ELF-1 (cell line): ENCODE data around the gene ATP6V0D1.
A peak's percentile ranks its signal among the peaks of the same experiment; 100 is the strongest.

Experiments
- DNase-seq: peaks from one replicate; pipeline ENCODE4 v3.0.0-alpha.2; 2016; ENCODE audit warnings: low read depth, low spot score

ATP6V0D1 gene

DNA sequence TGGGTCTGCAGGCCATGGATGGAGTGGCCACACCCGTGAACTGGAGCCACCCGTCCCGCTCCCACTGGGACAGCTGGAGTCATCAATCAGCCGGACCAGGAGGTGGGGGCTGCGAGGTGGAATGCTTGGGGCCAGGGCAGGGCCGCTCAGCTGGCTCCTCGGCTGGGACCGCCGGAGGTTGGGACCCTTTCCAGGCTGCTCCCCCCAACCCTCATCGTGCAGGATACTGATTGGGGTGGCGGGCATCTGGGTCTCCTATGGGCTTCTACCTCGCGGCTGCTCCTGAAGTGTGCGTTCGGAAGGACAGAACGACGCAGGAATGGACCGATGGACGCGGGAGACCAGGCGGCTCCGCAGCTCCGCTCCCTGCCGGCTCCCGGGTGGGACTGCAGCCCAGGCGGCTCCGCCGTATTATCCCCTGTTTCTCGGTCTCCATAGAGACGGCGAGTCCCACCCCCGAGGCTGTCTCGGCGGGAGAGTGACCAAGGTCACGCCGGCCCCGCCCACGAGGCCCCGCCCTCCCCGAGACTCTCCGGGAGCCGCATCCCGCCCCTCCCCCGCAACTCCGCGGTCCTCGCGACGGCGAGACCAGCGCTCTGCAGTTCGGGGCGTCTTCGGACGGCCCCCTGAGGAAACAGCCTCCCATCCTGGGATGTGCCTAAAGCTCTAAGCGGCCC, 87.7 kb downstream of the ATP6V0D1 start, which contains the start of gene TPPP3:
Gene TPPP3 (minus strand): TSS at position 388 of the 677 bp plus-strand sequence. CDS start 2,387 bp downstream, outside the sequence.
- peak; percentile 82 for DNase-seq

DNA sequence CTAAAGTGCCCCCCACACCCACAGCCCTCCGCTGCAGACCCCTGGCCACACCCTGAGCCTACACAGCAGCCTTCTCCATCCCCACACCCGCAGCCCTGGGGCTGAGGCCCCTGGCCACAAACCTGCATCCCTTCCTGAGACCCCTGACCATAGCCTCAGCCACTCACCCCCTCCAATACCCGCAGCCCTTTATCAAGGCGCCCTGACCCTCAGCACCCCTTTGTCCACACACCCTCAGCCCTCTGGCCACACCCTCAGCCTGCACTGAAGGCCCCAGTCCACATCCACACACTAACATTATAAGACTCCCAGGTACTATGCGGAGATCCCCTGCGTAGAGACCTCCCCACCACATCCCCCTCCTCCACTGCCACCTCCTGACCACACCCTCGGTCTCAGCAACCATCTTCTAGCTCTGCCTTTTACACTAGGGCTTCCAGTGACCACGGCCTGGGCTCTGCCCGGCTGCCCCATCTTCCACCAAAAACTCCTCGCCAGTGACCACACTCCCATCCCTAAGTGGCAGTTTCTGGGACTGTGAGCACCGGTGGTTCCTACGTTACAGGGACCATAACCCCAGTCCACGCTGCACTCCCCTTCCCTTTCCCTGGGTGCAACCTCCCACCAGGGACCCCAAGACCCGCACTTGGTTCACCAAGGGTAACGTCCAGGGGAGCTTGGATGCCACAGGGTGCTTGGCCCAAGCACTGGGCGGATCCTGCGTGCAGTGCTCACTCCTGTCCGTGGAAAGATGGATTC, 88.5 kb downstream of the ATP6V0D1 start:
- DNase-seq: no peak

DNA sequence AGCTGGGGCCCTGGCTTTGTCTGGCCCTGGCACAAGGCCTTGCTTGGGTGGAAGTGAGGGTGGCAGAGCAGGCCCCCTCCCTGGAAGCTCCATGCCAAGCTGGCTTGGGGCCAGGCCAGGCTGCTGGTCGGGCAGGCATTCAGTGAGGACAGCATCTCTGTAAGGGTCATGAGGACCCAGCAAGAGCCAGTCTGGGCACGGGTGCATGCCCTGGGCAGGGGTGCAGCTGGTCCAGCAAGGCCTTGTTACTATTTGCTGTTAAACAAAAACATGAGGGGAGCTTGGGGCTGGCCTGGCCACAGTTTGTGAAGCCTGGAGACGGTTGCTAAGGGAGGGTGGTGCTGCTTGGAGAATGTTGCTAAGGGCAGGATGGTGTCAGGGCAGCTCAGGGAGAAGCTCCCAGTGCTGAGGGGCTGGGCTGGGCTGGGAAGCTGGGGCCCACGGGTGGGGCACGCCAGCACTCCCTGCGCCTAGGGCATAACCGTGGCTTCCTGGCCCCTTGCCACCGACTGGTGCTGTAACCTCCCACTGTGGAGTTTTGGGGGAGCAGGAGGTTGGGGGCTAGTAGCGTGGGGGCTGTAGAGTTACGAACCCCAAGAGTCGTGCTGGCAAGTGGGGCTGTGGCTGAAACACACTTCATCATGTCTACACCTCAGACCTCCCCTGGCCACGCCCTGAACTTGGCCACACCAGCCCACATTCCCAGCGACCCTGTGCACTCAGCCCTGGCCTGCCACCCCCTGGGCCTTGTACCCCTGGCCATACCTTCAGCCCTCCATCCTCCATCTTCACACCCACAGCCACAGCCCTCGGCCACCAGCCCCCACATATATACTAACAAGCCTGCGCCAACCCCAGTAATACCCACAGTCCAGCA, 89.3 kb downstream of the ATP6V0D1 start:
- DNase-seq: no peak

DNA sequence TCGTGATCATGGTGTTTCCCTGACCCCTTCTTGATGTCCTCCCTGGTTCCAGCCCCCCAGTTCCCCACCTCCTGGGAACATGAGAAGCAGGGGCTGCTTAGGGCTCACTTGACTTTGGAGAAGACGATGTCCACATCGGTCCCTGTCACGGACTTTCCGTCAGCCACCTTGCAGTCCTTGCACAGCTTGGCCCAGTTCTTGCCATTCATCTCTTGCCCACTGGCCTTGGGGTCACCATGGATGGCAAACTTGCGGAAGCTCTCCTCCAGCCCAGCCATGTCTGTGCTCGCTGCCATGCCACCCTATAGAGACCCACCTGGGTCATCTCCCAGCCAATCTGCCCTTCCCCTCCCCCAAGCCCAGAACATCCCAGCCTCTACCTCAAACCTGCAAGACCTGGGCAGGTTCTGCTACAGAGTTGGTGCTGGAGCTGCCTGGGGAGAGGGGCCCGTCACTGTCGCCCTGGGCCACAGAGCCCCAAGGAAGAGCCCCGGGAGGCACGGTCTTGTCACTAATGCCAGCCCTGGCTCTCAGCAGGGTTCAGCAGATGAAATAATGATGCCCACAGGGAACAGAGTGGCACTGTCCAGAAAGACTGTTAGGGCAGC, 90.0 kb downstream of the ATP6V0D1 start:
- no peak for DNase-seq

DNA sequence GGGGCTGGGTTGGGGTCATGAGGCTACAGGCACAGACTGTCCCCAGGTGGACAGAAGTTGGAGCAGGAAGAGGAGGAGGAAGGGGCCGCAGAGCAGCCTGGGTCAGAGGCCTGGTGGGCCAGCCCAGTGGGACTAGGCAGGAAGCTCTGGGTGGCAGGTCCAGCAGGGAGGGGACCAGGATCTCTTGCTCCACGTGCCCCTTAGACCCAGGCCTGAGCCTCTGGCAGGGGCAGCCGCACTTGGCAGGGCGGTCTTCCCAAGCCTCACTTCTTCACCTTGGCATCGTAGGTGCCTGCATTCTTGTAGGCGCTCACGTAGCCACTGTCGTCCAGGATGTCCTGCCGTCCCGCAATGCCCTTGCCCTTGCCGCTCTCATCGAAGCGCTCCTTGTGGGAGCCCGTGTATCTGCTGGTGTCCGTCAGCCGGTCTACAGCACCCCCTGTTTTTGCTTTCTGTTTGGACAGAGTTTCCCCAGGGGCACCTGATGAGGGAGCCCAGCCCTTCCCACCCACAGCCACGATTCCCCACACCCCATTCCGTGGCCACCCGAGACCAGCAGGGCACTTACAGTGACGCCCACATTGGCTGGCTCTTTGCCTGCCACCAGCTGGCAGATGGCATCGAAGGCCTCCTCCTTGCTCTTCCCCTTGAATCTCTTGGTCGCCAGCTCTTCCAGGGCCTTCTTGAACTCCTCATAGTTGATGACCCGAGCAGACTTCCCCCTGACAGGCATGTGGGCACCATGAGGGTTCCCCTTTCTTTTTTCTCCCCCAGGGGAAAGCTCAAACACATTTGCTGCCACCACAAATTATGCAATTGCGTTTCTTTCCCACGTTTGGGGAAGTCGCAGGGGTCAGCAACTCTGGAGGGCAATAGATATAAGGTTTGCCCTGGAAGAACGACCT, 90.8 kb downstream of the ATP6V0D1 start:
- DNase-seq: no peak

DNA sequence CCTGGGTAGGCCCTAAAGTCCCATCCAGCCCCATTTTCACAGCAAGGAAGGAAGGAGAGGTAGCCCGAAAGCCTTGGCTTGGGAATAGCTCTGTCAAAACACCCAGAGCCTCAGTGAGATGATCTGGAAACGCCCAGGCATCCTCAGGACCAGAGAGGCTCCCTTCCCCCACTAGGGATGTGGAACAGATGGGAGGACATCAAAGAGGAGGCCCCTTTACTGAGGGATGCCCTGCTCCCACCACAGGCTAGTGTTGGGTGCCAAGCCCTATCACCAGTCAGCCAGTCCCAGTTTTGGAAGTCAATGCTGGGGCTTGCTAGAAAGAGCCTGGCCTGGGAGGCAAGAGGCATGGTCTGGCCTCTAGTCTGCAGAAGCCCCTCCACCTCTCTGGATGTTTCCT, 92.4 kb downstream of the ATP6V0D1 start:
- DNase-seq: no peak

DNA sequence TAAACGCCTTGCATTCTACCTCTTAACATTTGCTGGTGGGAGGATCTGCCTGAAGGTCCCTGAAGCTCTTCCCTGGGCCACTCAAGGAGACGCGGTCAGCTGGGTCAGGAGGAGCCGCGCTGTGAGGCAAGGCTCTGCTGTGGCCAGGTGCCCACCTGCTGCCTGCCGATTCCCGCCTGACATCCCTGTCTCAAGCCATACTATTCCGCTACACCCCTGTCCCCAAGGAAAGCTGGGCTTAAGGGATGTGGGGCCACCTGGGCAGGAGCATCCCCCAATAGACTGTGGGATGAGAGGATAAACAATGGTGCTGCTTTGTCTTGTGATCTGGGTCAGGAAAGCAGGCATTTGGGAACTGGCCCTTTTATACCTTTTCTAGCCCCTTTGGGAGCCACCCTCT, 92.8 kb downstream of the ATP6V0D1 start:
- no peak for DNase-seq
